Mammary epithelial cell (primary cell): ENCODE results near the gene DPH1.

Experiments used
- EZH2 ChIP-seq: IDR thresholded peaks from 2 replicates; pipeline ENCODE4 v1.6.1; 2012; ENCODE audit warnings: low read length, inconsistent platforms, borderline replicate concordance
- TF ChIP-seq, protein P1 (sequence below), 2 donors: IDR thresholded peaks in 1 of 2; conservative IDR thresholded peaks in 1 of 2; 2 replicates each; pipeline ENCODE4 v1.5.1; 2011 to 2012; ENCODE audit warnings: inconsistent platforms in 2 of 2, low read length in 2 of 2, mild to moderate bottlenecking in 2 of 2, control low read depth in 1 of 2, low read depth in 1 of 2; ENCODE audit not compliant: insufficient read depth in 1 of 2; ENCODE audit errors: extremely low read depth in 1 of 2

DNA sequence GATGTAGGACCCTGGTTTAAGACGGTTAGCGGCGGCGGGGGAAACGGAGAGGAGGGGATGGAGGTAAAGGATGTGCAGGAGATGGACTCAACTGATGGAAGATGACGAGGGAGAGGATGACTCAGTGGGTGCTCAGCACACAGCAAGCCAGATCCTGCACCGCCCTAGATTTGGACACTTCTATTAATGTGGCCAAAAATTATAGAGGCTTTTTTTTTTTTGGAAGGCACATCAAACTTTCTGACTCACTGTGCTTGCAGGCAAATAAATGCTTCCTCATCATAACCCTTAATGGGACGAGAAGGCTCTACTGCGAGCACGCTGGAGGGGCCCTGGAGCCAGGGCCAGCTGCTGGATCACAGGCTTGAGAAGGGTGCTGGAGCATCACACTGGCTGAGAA is 40.8 kb upstream of the DPH1 start:
- TF ChIP-seq, protein P1, sequence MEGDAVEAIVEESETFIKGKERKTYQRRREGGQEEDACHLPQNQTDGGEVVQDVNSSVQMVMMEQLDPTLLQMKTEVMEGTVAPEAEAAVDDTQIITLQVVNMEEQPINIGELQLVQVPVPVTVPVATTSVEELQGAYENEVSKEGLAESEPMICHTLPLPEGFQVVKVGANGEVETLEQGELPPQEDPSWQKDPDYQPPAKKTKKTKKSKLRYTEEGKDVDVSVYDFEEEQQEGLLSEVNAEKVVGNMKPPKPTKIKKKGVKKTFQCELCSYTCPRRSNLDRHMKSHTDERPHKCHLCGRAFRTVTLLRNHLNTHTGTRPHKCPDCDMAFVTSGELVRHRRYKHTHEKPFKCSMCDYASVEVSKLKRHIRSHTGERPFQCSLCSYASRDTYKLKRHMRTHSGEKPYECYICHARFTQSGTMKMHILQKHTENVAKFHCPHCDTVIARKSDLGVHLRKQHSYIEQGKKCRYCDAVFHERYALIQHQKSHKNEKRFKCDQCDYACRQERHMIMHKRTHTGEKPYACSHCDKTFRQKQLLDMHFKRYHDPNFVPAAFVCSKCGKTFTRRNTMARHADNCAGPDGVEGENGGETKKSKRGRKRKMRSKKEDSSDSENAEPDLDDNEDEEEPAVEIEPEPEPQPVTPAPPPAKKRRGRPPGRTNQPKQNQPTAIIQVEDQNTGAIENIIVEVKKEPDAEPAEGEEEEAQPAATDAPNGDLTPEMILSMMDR (conservative IDR thresholded peaks at IDR 0.05 in 1 of 2, IDR thresholded peaks at IDR 0.05 in 1 of 2; ENCODE audit: extremely low read depth in 1 of 2, insufficient read depth in 1 of 2, low read depth in 1 of 2, low read length in 2 of 2) = no peak
- TF ChIP-seq EZH2 = no peak
